ENCODE data around the gene HYAL1.

The HYAL1 gene

DNA sequence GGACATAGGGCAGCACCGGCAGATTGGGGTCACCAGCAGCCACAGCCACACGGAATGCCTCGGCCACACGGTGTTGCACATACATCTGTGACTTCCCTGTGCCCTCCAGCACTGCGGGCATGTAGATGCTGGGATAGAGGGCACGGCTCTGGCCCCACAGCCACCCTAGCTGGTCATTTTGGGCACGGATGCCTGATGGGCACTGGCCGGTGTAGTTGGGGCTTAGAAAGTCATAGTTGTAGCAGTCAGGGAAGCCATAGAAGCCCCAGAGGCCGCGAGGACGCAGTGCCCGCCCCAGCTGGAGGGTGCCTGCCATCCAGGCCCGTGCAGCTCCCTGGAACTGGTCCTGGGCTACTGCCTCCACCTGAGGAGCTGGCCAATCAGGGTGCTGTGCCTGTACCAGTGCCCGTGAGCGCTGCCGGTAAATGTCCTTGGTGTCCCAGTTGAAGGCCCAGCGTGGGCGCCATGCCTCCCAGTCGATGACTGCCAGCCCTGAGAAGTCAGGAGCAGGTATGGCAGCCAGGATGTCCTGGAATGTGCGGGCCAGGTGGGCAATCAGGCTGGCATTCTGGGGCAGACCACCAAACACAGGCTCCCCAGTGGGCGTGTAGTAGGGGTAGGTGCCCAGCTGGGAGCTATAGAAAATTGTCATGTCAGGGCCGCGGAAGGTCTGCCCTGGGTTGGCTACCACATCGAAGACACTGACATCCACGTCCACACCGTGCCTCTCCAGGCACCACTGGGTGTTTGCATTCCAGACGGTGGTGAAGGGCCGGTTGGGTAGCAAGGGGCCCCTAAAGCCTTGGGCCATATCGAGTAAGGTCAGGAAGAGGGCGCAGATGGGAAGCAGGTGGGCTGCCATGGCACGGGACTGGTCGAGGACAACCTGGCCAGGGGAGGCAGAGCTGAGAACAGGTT lies 1.0 kb downstream of the HYAL1 start:
- TF ChIP-seq, protein P1, sequence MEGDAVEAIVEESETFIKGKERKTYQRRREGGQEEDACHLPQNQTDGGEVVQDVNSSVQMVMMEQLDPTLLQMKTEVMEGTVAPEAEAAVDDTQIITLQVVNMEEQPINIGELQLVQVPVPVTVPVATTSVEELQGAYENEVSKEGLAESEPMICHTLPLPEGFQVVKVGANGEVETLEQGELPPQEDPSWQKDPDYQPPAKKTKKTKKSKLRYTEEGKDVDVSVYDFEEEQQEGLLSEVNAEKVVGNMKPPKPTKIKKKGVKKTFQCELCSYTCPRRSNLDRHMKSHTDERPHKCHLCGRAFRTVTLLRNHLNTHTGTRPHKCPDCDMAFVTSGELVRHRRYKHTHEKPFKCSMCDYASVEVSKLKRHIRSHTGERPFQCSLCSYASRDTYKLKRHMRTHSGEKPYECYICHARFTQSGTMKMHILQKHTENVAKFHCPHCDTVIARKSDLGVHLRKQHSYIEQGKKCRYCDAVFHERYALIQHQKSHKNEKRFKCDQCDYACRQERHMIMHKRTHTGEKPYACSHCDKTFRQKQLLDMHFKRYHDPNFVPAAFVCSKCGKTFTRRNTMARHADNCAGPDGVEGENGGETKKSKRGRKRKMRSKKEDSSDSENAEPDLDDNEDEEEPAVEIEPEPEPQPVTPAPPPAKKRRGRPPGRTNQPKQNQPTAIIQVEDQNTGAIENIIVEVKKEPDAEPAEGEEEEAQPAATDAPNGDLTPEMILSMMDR (IDR thresholded peaks at IDR 0.05; ENCODE audit: insufficient read depth, missing control alignments) = no peak
- FAIRE-seq = no peak
- DNase-seq (ENCODE audit: insufficient read length, low spot score) = no peak

DNA sequence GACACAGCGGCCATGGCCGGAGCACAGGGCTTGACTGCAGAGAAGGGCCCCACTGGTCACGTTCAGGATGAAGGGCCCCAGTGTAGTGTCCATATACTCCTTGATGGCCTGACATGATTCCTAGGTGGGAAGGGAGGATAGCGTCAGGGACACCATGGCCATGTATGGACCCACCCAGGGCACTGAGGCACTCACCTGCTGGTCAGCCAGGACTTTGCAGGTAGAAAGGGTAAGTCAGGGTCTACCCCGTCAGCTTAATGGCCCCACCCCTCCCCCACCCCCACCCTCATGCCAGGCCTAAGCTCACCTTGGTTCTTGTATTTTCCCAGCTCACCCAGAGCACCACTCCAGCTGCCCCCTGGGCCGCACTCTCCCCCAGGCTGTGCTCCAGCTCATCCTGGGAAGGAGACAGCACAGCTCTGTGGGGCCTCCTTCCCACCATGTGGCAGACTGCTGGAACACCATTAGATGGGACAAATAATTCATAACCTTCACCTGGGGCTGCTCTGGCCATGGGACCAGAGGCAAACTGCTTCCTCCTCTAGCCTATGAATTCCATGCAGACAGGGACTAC lies 2.6 kb downstream of the HYAL1 start:
- TF ChIP-seq, protein P1 (IDR thresholded peaks at IDR 0.05; ENCODE audit: insufficient read depth, missing control alignments) = no peak

DNA sequence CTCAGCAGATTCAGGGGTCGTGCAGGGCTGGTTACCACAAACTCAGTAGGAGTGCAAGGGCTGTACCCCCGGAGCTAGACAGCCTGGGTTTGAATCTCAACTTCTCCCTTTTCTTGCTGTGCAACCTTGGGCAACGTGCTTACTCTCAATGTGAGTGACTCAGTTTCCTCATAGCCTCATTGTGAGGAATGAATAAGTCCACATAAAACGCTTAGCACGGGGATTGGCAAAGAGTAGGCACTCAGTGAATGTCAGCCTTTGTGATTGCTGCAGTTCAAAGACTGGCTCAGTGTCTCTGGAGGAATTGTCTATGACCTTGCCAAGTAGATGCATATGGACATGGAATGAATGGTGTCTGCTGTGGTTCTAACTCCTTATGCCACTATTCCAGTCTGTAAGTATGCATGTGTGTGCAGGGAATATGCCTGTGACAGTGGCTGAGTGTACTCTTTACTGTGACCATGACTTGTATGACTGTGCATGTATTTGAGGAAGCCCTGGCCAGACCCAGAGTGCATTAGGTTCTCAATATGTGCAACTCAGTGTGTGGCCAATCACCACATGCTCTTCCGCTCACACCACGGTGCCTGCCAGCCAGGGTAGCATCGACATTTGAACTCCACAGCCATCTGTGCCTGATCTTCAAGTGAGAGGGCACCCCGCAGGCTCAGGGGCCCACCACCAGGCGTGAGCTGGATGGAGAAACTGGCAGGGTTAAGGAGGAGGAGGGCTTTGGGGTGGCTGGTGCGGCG lies 3.3 kb downstream of the HYAL1 start:
- no peak for FAIRE-seq
- no peak for DNase-seq (ENCODE audit: insufficient read length, low spot score)
- TF ChIP-seq, protein P1 (IDR thresholded peaks at IDR 0.05; ENCODE audit: insufficient read depth, missing control alignments) = no peak

More for the DNA sequence above, 2.6 kb downstream of the HYAL1 start:
- FAIRE-seq (no peak), DNase-seq (ENCODE audit: insufficient read length, low spot score) (no peak)

DNA sequence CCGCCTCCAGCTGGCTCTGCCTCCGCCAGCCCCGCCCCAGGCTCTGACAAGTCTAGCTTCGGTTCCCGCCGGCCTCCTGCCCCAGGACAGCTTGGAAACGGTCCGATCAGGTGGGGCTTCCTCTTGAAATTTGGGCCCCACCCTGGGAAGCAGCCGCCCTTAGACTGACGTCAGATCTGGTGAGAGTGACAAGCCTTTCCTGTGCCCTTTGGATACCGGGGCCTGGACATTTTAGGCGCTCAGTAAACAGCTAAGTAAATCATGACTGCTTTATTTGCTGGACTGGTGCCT lies 3.8 kb downstream of the HYAL1 start:
- DNase-seq (ENCODE audit: insufficient read length, low spot score) = no peak
- FAIRE-seq = no peak
- TF ChIP-seq, protein P1 (IDR thresholded peaks at IDR 0.05; ENCODE audit: insufficient read depth, missing control alignments) = no peak

DNA sequence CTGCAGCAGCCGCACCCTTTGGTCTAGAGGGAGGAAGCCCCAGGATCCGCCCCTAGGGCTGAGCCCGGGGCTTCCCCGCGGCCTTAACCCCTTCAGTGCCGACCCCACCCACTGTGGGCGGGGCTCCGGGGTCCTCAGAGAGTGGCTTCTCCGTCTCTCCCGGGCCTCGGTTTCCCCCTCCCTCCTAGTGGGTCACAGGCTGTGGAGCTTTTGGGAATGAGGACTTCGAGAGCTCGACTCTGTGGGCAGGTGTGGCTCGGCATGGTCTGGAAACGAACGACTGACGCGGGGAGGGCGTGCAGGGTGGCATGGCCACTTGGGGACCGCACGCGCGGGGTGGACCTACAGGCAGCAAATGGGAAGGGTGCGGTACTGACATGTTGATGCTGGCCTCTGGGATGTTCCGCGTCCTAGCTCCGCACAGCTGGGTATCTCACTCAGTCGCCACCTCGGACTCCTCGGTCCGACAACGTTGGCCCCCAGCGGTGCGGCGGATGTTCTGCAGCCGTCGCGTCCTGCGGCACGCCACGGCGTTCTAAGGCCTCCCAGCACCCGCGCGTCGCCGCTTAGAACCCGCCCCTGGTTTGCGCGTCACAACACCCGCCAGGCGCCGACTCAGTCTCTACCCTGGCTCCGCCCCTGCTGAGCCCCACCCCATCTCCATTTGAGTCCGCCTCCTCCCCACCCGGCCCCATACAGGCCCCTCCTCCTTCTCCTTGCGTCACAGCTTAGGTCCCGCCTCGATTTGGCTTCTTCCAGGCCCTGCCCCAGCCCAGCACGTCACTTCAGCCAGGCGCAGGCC lies 4.3 kb downstream of the HYAL1 start, which contains the start of the genes HYAL3 and NAA80:
TSS of gene HYAL3 (minus strand) at position 570 of the 802 bp plus-strand sequence. CDS start 3,803 bp downstream, outside the sequence.
TSS of gene NAA80 (minus strand) at position 570 of the 802 bp plus-strand sequence. CDS start 1,942 bp downstream, outside the sequence.
- FAIRE-seq = no peak
- peak; percentile 98 for DNase-seq (ENCODE audit: insufficient read length, low spot score)
- TF ChIP-seq, protein P1 (IDR thresholded peaks at IDR 0.05; ENCODE audit: insufficient read depth, missing control alignments) = no peak

DNA sequence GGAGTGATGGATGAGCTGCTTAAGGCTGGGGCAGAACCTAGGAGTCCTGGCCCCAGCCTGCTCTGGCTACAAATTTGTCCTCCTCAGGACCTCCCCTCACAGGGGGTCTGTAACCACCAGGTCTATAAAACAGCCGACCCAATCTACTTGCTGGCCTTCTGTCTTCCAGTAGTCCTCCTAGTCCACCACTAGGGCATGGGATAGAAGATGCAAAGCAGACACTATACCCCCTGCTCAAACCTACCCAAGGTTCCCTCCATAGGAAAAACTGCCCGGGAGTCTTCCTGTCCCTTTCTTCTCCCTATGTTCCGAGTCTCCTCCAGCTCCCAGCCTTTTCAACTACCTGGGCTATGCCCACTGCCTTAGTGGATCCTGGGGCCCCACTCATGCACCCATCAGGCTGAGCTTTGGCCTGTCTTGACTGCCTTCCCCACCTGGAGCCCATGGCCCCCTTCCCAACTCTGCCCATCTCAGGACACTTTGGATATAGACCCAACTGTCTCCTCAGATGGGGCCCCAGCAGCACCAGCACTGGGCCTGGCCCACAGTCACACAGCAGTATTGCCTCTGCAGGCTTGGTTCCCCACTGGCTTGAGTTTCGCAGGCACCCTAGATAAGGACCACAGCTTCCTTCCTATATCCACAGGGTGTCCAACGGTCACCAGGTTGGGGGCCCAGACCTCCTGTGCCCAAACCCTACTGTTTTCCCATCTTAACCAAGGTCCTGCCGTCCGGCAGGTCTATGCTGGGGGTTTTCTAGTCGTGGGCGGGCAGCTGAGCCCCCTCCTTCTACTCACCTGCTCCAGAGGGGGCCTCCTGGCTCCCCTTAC lies 5.3 kb downstream of the HYAL1 start:
- DNase-seq (ENCODE audit: insufficient read length, low spot score) (no peak), FAIRE-seq (no peak)
- TF ChIP-seq, protein P1 (IDR thresholded peaks at IDR 0.05; ENCODE audit: insufficient read depth, missing control alignments) = no peak

Measured in D721Med (cell line).